Measurements from ENCODE around the gene TNKS1BP1.

DNA sequence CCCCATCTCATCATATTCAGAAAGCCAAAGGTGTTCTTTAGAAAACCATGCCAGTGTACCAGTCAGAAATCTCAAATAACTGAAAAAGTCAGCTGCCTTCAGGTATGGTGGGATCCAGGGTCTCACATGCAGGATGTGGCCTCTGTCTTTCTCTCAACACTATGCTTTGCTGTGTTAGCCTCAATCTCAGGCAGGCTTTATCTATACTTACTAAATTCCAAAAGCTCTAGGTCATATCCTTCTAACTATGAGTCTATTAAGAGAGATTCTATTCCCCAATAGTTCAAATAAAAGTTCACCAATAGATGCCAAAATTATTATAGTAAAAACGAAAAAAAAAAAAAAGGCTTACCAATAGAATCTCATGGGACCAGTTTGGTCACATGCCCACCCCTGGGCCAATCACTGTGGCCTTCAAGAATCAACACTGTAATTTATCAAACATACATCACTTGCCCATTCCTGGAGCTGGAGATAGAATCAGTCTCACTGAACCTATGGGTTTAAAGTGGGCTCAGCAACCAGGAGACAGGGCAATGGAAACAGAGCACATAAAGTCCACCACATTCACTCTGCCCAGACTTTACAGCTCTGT is 49.8 kb downstream of the TNKS1BP1 start:
- no peak for TF ChIP-seq SP1 (IDR thresholded peaks at IDR 0.05)
- TF ChIP-seq, protein P1, sequence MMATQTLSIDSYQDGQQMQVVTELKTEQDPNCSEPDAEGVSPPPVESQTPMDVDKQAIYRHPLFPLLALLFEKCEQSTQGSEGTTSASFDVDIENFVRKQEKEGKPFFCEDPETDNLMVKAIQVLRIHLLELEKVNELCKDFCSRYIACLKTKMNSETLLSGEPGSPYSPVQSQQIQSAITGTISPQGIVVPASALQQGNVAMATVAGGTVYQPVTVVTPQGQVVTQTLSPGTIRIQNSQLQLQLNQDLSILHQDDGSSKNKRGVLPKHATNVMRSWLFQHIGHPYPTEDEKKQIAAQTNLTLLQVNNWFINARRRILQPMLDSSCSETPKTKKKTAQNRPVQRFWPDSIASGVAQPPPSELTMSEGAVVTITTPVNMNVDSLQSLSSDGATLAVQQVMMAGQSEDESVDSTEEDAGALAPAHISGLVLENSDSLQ (IDR thresholded peaks at IDR 0.05) = no peak
- TF ChIP-seq FOXA1 (IDR thresholded peaks at IDR 0.05) = no peak
- no peak for TF ChIP-seq LEF1 (IDR thresholded peaks at IDR 0.05; ENCODE audit: borderline replicate concordance)
- TF ChIP-seq FOXK2 (IDR thresholded peaks at IDR 0.05) = no peak
- no peak for TF ChIP-seq ZNF384 (IDR thresholded peaks at IDR 0.05)
- TF ChIP-seq HDGF (IDR thresholded peaks at IDR 0.05; ENCODE audit: borderline replicate concordance) = no peak
